ENCODE data around the gene TFF1.

The TFF1 gene

DNA sequence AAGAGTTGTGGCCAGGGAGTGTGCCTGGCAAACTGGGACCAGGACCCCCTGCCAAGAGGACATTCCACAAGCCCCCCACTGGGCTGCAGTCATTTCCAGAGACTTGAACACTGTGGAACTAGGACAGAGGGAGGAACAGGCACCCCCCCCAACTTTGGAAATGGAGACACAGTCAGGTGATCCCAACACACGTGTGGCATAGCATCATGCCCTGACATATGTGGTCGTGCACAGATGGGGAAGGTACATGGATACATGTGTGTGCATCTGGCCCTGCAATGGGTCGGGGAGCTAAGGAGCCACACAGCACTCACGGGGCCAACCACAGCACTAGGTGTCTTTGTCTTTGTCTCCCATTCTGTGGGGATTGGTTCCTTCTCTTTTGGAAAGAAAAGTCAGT is 44.5 kb downstream of the TFF1 start:
- Histone ChIP-seq H3K27me3 (ENCODE audit: insufficient read depth, low read length) (no peaks in the 10 kb centered on the region), H3K9me3 (ENCODE audit: insufficient read depth, low read depth, low read length) (no peaks in the 10 kb centered on the region), H3K4me1 (ENCODE audit: insufficient read depth, low read length) (peaks cover 9% of the 10 kb centered on the region; the same call in 1 of the 2 replicates), H3K27ac (ENCODE audit: low read depth, low read length) (no peak overlapping the region), H3K9ac (ENCODE audit: low read depth, low read length) (no peak overlapping the region), H3K36me3 (ENCODE audit: insufficient read depth, low read length) (no peaks in the 10 kb centered on the region), H3K4me3 (ENCODE audit: low read length) (no peak overlapping the region)
- 95% methylated on average over 4 of the region's 4 CpGs for WGBS

DNA sequence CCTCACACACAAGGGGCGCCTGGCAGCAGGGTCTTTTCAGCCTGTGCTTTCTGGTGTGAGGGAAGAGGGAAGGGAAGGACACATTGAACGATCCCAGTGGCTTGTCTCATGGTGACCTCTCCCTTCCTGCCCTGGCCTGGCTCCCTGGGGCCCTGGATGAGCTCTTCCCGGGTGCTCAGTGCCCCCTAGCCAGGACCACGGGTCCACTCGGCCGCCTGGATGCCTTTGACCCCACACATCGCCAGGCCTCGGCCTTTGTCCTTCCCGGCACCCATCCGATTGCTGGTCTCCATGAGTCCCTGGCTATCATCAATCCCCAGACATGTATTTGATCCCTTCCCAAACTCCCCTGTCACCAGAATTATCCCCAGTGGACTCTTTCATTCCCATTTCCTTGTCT is 45.1 kb downstream of the TFF1 start:
- WGBS = 90% methylated on average over 10 of the region's 10 CpGs
- H3K4me3 ChIP-seq (ENCODE audit: low read length) = no peak overlapping the region
- no peaks in the 10 kb centered on the region for H3K36me3 ChIP-seq (ENCODE audit: insufficient read depth, low read length)
- no peak overlapping the region for H3K9ac ChIP-seq (ENCODE audit: low read depth, low read length)
- H3K4me1 ChIP-seq (ENCODE audit: insufficient read depth, low read length) = peaks cover 9% of the 10 kb centered on the region; the same call in 1 of the 2 replicates
- H3K27ac ChIP-seq (ENCODE audit: low read depth, low read length) = no peak overlapping the region
- H3K27me3 ChIP-seq (ENCODE audit: insufficient read depth, low read length) = no peaks in the 10 kb centered on the region
- no peaks in the 10 kb centered on the region for H3K9me3 ChIP-seq (ENCODE audit: insufficient read depth, low read depth, low read length)

DNA sequence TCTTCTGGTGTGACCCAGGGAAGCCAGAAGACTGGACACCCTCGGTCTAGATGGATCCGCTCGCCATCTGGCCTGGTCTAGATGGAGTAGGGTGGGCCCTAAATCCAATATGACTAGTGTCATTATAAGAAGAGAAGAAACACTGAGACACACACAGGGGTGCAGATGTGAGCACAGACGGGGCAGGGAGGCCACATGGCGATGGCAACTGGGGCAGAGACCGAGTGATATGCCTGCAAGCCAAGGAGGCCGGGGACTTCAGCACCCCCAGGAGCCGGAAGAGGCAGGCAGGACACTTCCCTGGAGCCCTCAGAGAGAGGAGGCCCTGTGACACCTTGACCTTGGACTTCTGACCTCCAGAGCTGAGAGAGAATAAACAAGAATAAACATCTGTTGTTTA is 45.5 kb downstream of the TFF1 start:
- no peaks in the 10 kb centered on the region for H3K36me3 ChIP-seq (ENCODE audit: insufficient read depth, low read length)
- H3K9me3 ChIP-seq (ENCODE audit: insufficient read depth, low read depth, low read length) = no peaks in the 10 kb centered on the region
- no peak overlapping the region for H3K4me3 ChIP-seq (ENCODE audit: low read length)
- 96% methylated on average over 8 of the region's 8 CpGs for WGBS
- no peak overlapping the region for H3K9ac ChIP-seq (ENCODE audit: low read depth, low read length)
- peaks cover 9% of the 10 kb centered on the region; the same call in 1 of the 2 replicates for H3K4me1 ChIP-seq (ENCODE audit: insufficient read depth, low read length)
- H3K27ac ChIP-seq (ENCODE audit: low read depth, low read length) = no peak overlapping the region
- H3K27me3 ChIP-seq (ENCODE audit: insufficient read depth, low read length) = no peaks in the 10 kb centered on the region

DNA sequence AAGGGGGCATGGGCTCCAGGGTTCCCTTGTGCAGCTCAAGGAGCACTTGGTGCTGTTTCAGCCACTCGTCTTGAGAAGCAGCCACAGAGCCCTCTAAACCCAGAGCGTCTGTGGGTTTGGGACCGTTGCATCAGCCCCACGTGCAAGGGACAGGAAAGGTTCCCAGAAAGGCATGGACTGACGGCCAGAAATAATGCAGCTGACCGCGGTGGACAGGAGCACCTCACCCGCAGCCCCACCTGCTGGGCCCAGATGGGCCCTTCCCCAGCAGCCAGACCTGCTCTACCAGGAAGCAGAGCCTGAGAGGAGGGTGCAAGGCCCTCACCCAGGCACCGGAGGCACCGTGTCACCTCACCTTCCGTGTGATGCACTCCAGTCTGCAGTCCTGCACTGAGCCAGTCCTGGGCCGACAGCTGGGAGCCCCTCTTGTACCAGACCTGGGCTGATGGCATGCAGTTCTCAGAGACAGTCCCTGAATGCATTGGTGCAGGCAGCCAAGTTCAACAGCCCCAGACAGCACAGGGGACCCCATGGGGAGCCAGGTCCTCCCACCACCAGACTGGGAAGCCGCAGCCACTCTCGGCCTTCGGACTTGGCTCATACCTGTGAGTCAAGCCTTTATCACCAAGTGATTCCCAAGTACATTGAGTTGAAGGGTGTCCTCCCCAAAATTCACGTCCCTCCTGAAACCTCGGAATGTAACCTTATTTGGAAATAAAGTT is 46.3 kb downstream of the TFF1 start:
- peaks cover 9% of the 10 kb centered on the region; the same call in 1 of the 2 replicates for H3K4me1 ChIP-seq (ENCODE audit: insufficient read depth, low read length)
- 87% methylated on average over 17 of the region's 17 CpGs for WGBS
- no peak overlapping the region for H3K4me3 ChIP-seq (ENCODE audit: low read length)
- no peak overlapping the region for H3K27ac ChIP-seq (ENCODE audit: low read depth, low read length)
- no peak overlapping the region for H3K9ac ChIP-seq (ENCODE audit: low read depth, low read length)
- no peaks in the 10 kb centered on the region for H3K27me3 ChIP-seq (ENCODE audit: insufficient read depth, low read length)
- no peaks in the 10 kb centered on the region for H3K36me3 ChIP-seq (ENCODE audit: insufficient read depth, low read length)
- H3K9me3 ChIP-seq (ENCODE audit: insufficient read depth, low read depth, low read length) = no peaks in the 10 kb centered on the region

DNA sequence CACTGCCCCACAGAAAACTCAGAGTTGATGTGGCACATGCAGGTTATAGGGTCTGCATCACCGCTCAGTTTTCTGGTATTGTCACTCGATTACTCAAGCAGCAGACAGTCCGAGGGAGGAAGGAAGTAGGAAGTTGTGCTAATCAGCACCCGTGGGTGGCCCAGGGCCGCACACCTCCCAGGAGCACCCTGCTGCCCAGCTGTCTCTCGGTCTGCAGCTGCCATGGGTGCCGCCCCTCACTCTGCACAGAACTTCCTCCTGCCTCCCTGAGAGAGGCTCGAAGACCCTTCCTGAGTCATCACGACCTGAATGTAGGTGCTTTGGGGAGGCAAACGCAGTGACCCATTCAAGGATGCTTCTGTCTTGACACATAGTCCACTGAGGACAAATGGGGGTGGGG is 47.0 kb downstream of the TFF1 start:
- no peaks in the 10 kb centered on the region for H3K9me3 ChIP-seq (ENCODE audit: insufficient read depth, low read depth, low read length)
- no peak overlapping the region for H3K4me3 ChIP-seq (ENCODE audit: low read length)
- H3K9ac ChIP-seq (ENCODE audit: low read depth, low read length) = no peak overlapping the region
- no peak overlapping the region for H3K27ac ChIP-seq (ENCODE audit: low read depth, low read length)
- no peaks in the 10 kb centered on the region for H3K27me3 ChIP-seq (ENCODE audit: insufficient read depth, low read length)
- no peaks in the 10 kb centered on the region for H3K36me3 ChIP-seq (ENCODE audit: insufficient read depth, low read length)
- H3K4me1 ChIP-seq (ENCODE audit: insufficient read depth, low read length) = peaks cover 9% of the 10 kb centered on the region; the same call in 1 of the 2 replicates
- 93% methylated on average over 10 of the region's 10 CpGs for WGBS

DNA sequence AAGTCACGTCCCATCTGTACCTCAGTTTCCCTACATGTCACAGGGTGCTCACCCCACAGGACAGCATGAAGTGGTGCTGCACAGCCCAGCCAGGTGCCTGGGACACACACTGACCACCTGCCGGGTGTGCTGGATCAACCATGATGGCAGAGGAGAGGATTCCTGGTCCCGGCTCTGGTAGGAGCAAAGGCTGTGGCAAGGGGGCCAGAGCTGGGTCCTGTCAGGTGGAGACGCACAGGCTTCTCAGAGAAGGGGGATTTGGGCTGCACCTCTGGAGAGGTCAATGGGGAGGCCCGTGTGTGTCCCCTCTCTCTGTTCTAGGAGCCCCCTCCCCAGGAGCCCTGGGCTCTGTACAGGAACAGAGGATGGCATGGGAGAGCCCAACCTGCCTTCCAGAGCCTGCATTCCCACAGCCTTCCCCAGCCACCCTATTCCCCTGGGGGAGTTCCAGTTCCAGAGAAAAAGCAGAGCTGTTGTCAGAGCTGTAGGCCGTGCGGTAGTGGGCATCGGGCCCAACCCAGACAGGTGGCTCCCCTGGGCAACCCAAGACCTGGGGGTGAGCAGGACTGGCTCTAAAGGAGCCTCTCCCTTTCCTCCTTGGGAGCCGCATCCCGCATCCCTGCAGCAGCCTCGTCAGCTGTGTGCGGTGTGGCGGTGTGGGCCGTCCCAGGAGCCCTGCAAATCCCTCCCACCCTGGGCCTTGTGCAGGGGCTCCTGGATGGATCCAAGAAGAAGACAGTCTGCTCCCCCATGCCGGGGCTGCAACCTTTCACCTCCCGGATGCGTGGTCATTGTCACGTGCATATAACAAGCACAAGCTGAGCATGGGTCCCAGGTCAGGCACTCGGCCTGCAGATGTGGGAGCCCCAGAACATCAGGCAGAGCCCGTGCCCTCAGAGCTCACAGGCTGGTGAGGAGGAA is 48.2 kb downstream of the TFF1 start:
- Histone ChIP-seq H3K4me1 (ENCODE audit: insufficient read depth, low read length) (peaks cover 19% of the 10 kb centered on the region), H3K27ac (ENCODE audit: low read depth, low read length) (no peak overlapping the region)

DNA sequence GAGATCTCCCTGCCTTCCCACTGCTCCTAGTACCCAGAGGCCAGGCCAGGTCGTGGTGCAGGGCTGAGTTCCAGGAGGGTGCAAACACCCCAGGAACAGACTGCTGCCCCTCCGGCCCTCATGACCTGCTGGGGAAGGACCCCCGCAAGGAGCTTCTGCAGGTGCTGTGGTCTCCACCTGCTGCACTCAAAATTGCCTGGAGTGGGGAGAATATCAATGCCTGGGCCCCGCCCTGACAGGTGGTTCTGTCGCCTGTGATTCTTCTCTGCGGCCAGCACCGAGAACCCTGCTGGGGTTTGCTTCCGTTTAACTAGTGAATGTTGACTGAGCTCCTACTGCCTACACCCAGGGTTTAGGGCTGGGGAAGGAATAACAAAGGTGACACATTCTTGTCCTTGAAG is 49.0 kb downstream of the TFF1 start:
- Histone ChIP-seq H3K4me3 (ENCODE audit: low read length) (no peak overlapping the region), H3K9ac (ENCODE audit: low read depth, low read length) (no peak overlapping the region), H3K4me1 (ENCODE audit: insufficient read depth, low read length) (peaks cover 19% of the 10 kb centered on the region), H3K27ac (ENCODE audit: low read depth, low read length) (no peak overlapping the region), H3K36me3 (ENCODE audit: insufficient read depth, low read length) (no peaks in the 10 kb centered on the region), H3K9me3 (ENCODE audit: insufficient read depth, low read depth, low read length) (no peaks in the 10 kb centered on the region), H3K27me3 (ENCODE audit: insufficient read depth, low read length) (no peaks in the 10 kb centered on the region)
- WGBS = 58% methylated on average over 8 of the region's 8 CpGs

More for the DNA sequence above, 48.2 kb downstream of the TFF1 start:
- Histone ChIP-seq H3K4me3 (ENCODE audit: low read length) (no peak overlapping the region), H3K9ac (ENCODE audit: low read depth, low read length) (no peak overlapping the region; the same call in 1 of the 2 replicates), H3K27me3 (ENCODE audit: insufficient read depth, low read length) (no peaks in the 10 kb centered on the region), H3K9me3 (ENCODE audit: insufficient read depth, low read depth, low read length) (no peaks in the 10 kb centered on the region), H3K36me3 (ENCODE audit: insufficient read depth, low read length) (no peaks in the 10 kb centered on the region)
- WGBS = 88% methylated on average over 20 of the region's 20 CpGs

DNA sequence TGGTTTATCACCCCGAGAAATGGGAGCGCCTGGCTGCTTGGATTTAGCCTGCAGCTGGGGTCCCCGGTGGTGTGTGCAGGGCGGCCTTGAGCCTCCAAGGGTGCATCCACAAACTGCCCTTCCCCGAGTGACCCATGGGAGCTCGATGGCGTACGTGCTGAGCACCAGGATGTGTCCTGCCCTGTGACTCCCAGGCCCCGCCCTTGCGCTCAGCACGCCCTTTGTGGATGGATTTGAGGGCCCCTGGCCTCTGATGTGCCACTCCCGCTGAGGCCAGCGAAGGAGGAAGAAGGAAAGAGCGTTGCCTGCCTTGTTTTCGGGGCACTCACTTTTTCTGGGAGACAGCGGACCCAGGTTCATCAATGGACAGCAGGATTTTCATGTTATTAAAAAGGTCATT is 49.4 kb downstream of the TFF1 start:
- Histone ChIP-seq H3K27me3 (ENCODE audit: insufficient read depth, low read length) (no peaks in the 10 kb centered on the region), H3K9me3 (ENCODE audit: insufficient read depth, low read depth, low read length) (no peaks in the 10 kb centered on the region), H3K9ac (ENCODE audit: low read depth, low read length) (no peak overlapping the region), H3K4me1 (ENCODE audit: insufficient read depth, low read length) (peaks cover 19% of the 10 kb centered on the region), H3K4me3 (ENCODE audit: low read length) (no peak overlapping the region), H3K27ac (ENCODE audit: low read depth, low read length) (no peak overlapping the region), H3K36me3 (ENCODE audit: insufficient read depth, low read length) (no peaks in the 10 kb centered on the region)
- 90% methylated on average over 16 of the region's 16 CpGs for WGBS

DNA sequence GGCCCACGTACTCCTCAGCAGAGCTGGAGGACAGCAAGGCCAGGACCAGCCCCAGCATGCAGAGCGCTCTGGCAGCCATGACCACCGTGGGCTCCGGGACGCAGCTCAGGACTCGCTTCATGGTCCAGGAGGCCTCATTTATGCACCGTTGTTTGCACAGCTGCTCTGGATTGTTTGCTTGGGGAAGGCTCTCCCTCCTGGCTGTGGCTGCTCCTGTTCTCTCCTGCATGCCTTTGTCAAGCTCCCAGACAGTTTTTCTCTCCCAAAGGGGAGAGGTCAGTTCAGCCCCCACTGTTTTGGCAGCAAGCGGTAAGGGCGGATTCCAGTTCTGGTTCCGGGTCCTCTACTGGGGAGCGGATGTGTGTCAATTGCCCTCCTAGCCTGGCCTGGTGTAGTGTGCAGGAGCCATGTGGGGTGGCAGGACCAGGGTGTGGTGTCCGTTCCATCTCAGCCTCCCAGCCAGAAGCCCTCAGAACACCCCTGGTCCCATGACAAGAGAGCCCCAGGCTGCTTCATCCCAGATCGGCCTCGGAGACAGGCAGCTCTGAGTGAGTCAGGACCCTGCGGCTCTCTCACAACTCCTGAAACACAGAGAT is 50.9 kb downstream of the TFF1 start, which contains the start of gene TFF3:
Gene TFF3, minus strand, starts transcription at position 114 of the 596 bp plus-strand sequence. Its CDS starts 35 bp downstream, at position 79.
- H3K36me3 ChIP-seq (ENCODE audit: insufficient read depth, low read length) = no peaks in the 10 kb centered on the region
- no peaks in the 10 kb centered on the region for H3K27me3 ChIP-seq (ENCODE audit: insufficient read depth, low read length)
- no peak within 1 kb of the TSS for H3K4me3 ChIP-seq (ENCODE audit: low read length)
- H3K9ac ChIP-seq (ENCODE audit: low read depth, low read length) = no peak within 1 kb of the TSS
- 85% methylated on average over 15 of the region's 15 CpGs for WGBS
- peaks cover 19% of the 10 kb centered on the region for H3K4me1 ChIP-seq (ENCODE audit: insufficient read depth, low read length)
- no peaks in the 10 kb centered on the region for H3K9me3 ChIP-seq (ENCODE audit: insufficient read depth, low read depth, low read length)
- H3K27ac ChIP-seq (ENCODE audit: low read depth, low read length) = no peak within 1 kb of the TSS

DNA sequence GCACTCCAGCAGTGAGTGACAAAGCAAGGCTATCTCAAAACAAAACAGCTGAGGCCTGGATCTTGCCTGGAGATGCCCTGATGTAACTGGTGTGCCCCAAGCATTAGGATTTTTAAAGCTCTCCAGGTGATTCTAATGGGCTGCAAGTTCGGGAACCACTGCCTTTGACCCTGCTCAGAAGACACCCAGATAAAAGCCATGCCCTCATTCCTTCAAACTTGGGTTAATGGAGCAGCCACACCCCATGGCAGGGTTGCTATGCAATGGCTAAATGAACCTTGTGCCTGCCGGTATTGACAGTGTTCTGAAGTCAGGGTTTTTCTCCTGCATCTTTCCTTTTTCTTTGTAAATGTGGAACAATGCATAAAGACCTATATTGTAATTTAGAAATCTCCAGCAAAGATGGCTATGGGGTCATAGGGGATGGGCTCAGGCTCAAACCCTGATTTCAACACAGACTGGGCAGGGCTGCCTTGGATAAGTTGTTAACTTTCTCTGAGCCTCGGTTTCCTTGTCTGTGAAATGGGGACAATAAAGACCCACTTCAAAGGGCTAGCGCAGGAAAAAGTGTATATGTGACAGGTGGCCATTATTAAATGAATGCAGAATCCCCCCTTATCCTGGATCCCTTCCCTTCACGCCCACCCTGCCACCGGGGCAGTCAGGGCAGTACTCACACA is 51.6 kb downstream of the TFF1 start:
- WGBS = 93% methylated on average over 5 of the region's 6 CpGs
- Histone ChIP-seq H3K27me3 (ENCODE audit: insufficient read depth, low read length) (0 out of 2 replicates have a peak, but pooled peaks cover 4% of the 10 kb centered on the region), H3K36me3 (ENCODE audit: insufficient read depth, low read length) (no peaks in the 10 kb centered on the region), H3K9ac (ENCODE audit: low read depth, low read length) (no peak overlapping the region), H3K4me1 (ENCODE audit: insufficient read depth, low read length) (peaks cover 19% of the 10 kb centered on the region), H3K4me3 (ENCODE audit: low read length) (no peak overlapping the region), H3K9me3 (ENCODE audit: insufficient read depth, low read depth, low read length) (no peaks in the 10 kb centered on the region), H3K27ac (ENCODE audit: low read depth, low read length) (no peak overlapping the region)
